Mesenchymal stem cell (in vitro differentiated cells and primary cell): ENCODE measurements around the gene TSPAN7.

Experiments
- DNase-seq: peaks from one replicate; pipeline ENCODE4 v3.0.0-alpha.2; 2013
- H2AFZ ChIP-seq: one replicate; pipeline ENCODE4 v1.6.1; 2013; ENCODE audit warnings: low read depth, mild to moderate bottlenecking, control low read depth, inconsistent platforms, low read length, moderate library complexity
- H2AK5ac ChIP-seq: 2 replicates; pipeline ENCODE4 v1.6.1; 2013; ENCODE audit warnings: low read length, moderate library complexity, mild to moderate bottlenecking, inconsistent platforms; ENCODE audit not compliant: severe bottlenecking
- H2BK120ac ChIP-seq: one replicate; pipeline ENCODE4 v1.6.1; 2013; ENCODE audit warnings: low read depth, mild to moderate bottlenecking, inconsistent platforms, low read length, moderate library complexity
- H2BK12ac ChIP-seq, 2 experiments: one replicate each; pipeline ENCODE4 v1.6.1; 2013; ENCODE audit warnings: inconsistent platforms in 2 of 2, low read length in 2 of 2, mild to moderate bottlenecking in 2 of 2, moderate library complexity in 2 of 2, control low read depth in 1 of 2
- H2BK15ac ChIP-seq: one replicate; pipeline ENCODE4 v1.6.1; 2013; ENCODE audit warnings: mild to moderate bottlenecking, low read depth, inconsistent platforms; ENCODE audit not compliant: poor library complexity, severe bottlenecking
- H2BK5ac ChIP-seq: 2 replicates; pipeline ENCODE4 v1.6.1; 2013; ENCODE audit warnings: low read depth, mild to moderate bottlenecking, low read length, control low read depth, inconsistent platforms; ENCODE audit not compliant: poor library complexity, severe bottlenecking
- H3K14ac ChIP-seq, 2 experiments: one replicate each; pipeline ENCODE4 v1.6.1; 2013; ENCODE audit warnings: inconsistent platforms in 2 of 2, low read length in 2 of 2, control low read depth in 1 of 2, mild to moderate bottlenecking in 1 of 2, moderate library complexity in 1 of 2
- H3K18ac ChIP-seq, 2 experiments: one replicate each; pipeline ENCODE4 v1.6.1; 2013; ENCODE audit warnings: inconsistent platforms in 2 of 2, low read length in 2 of 2, control low read depth in 1 of 2, low read depth in 1 of 2, mild to moderate bottlenecking in 1 of 2
- H3K23ac ChIP-seq, 2 experiments: one replicate each; pipeline ENCODE4 v1.6.1; 2013; ENCODE audit warnings: inconsistent platforms in 2 of 2, low read length in 2 of 2, mild to moderate bottlenecking in 2 of 2, moderate library complexity in 2 of 2, control low read depth in 1 of 2
- H3K27ac ChIP-seq: 2 replicates; pipeline ENCODE4 v1.5.1; 2013; ENCODE audit warnings: mild to moderate bottlenecking, moderate library complexity, low read length, control low read depth, inconsistent platforms; ENCODE audit not compliant: poor library complexity, severe bottlenecking
- H3K27me3 ChIP-seq, 2 experiments: 2 replicates each; pipeline versions ENCODE4 v1.6.1 to v1.7.0; 2013; ENCODE audit warnings: low read length in 2 of 2, mild to moderate bottlenecking in 2 of 2, moderate library complexity in 2 of 2, control low read depth in 1 of 2, inconsistent platforms in 1 of 2; ENCODE audit not compliant: control insufficient read depth in 1 of 2, insufficient read depth in 1 of 2
- H3K36me3 ChIP-seq, 2 experiments: 2 replicates each; pipeline versions ENCODE4 v1.6.1 to v1.7.0; 2013; ENCODE audit warnings: low read length in 2 of 2, control low read depth in 1 of 2, inconsistent platforms in 1 of 2, low read depth in 1 of 2, mild to moderate bottlenecking in 1 of 2; ENCODE audit not compliant: insufficient read depth in 2 of 2, control insufficient read depth in 1 of 2
- H3K4ac ChIP-seq, 2 experiments: one replicate each; pipeline ENCODE4 v1.6.1; 2013; ENCODE audit warnings: inconsistent platforms in 2 of 2, low read length in 2 of 2, mild to moderate bottlenecking in 2 of 2, moderate library complexity in 2 of 2, control low read depth in 1 of 2, low read depth in 1 of 2
- H3K4me1 ChIP-seq: 2 replicates; pipeline ENCODE4 v1.6.1; 2013; ENCODE audit warnings: low read depth, low read length, control low read depth; ENCODE audit not compliant: control insufficient read depth, insufficient read depth
- H3K4me2 ChIP-seq: 2 replicates; pipeline ENCODE4 v1.6.1; 2013; ENCODE audit warnings: low read length, mild to moderate bottlenecking, inconsistent platforms; ENCODE audit not compliant: poor library complexity, severe bottlenecking
- H3K4me3 ChIP-seq, 2 experiments: 2 replicates each; pipeline versions ENCODE4 v1.5.1 to v1.7.0; 2013; ENCODE audit warnings: low read length in 2 of 2, mild to moderate bottlenecking in 2 of 2, control low read depth in 1 of 2, low read depth in 1 of 2; ENCODE audit not compliant: insufficient read depth in 1 of 2
- H3K79me1 ChIP-seq: replicated peaks from 2 replicates; pipeline ENCODE4 v1.6.1; 2013; ENCODE audit warnings: mild to moderate bottlenecking, control low read depth, low read length, inconsistent platforms; ENCODE audit not compliant: poor library complexity, severe bottlenecking
- H3K9ac ChIP-seq: 2 replicates; pipeline ENCODE4 v1.7.0; 2013; ENCODE audit warnings: mild to moderate bottlenecking, low read length, moderate library complexity
- H3K9me3 ChIP-seq: 2 replicates; pipeline ENCODE4 v1.7.0; 2013; ENCODE audit warnings: mild to moderate bottlenecking, low read length; ENCODE audit not compliant: control insufficient read depth
- H4K8ac ChIP-seq: one replicate; pipeline ENCODE4 v1.6.1; 2013; ENCODE audit warnings: inconsistent platforms, mild to moderate bottlenecking, low read length, moderate library complexity
- H4K91ac ChIP-seq: one replicate; pipeline ENCODE4 v1.6.1; 2013; ENCODE audit warnings: mild to moderate bottlenecking, low read length, inconsistent platforms
- WGBS: methylation state at CpG from one replicate; pipeline ENCODE4 v1.1.7; 2013; ENCODE audit warnings: mixed read lengths; 5-methylcytosine and 5-hydroxymethylcytosine counted together

The TSPAN7 gene

GRCh38 chrX:38516196-38516774, 45.1 kb upstream of the TSPAN7 start:
- Histone ChIP-seq H3K4me1 (no peaks in the 10 kb centered on the region), H3K9ac (no peak overlapping the region), H3K23ac (no peak overlapping the region), H2BK120ac (no peak overlapping the region), H3K14ac (no peak overlapping the region), H3K27me3 (peaks cover 0 to 10% of the 10 kb centered on the region in 2 experiments), H2BK12ac (no peak overlapping the region), H2AK5ac (no peak overlapping the region), H3K18ac (no peak overlapping the region), H3K9me3 (no peaks in the 10 kb centered on the region), H3K4me2 (no peak overlapping the region), H3K27ac (no peak overlapping the region), H2BK5ac (no peak overlapping the region), H3K79me1 (no peaks in the 10 kb centered on the region), H3K4me3 (no peak overlapping the region), H3K4ac (no peak overlapping the region), H3K36me3 (no peaks in the 10 kb centered on the region), H4K91ac (no peak overlapping the region), H2BK15ac (no peak overlapping the region), H2AFZ (no peak overlapping the region), H4K8ac (no peak overlapping the region)
- no peak for DNase-seq
- WGBS = no CpG with 5 or more reads among the region's 2 CpGs

GRCh38 chrX:38519651-38520050, 41.7 kb upstream of the TSPAN7 start:
- Histone ChIP-seq H3K18ac (no peak overlapping the region), H2BK12ac (no peak overlapping the region)
- 98% methylated on average over 3 of the region's 6 CpGs for WGBS

GRCh38 chrX:38538134-38538533, 23.2 kb upstream of the TSPAN7 start:
- Histone ChIP-seq H3K9ac (no peak overlapping the region), H2AK5ac (no peak overlapping the region), H3K18ac (no peak overlapping the region), H2BK15ac (no peak overlapping the region), H4K8ac (no peak overlapping the region), H3K27me3 (peaks cover 0 to 6% of the 10 kb centered on the region in 2 experiments), H3K4ac (no peak overlapping the region), H3K9me3 (peaks cover 15% of the 10 kb centered on the region), H3K27ac (peak overlapping the region; percentile 23), H2BK5ac (no peak overlapping the region), H3K14ac (no peak overlapping the region), H2BK12ac (no peak overlapping the region), H3K79me1 (no peaks in the 10 kb centered on the region), H3K4me1 (no peaks in the 10 kb centered on the region), H3K36me3 (no peaks in the 10 kb centered on the region), H4K91ac (no peak overlapping the region), H2AFZ (no peak overlapping the region), H2BK120ac (no peak overlapping the region), H3K4me2 (no peak overlapping the region), H3K23ac (no peak overlapping the region), H3K4me3 (no peak overlapping the region)
- no peak for DNase-seq
- WGBS = no CpG with 5 or more reads among the region's 2 CpGs

More at GRCh38 chrX:38519651-38520050, 41.7 kb upstream of the TSPAN7 start:
- H3K23ac ChIP-seq = no peak overlapping the region
- no peak for DNase-seq
- no peak overlapping the region for H3K9ac ChIP-seq
- no peak overlapping the region for H2BK5ac ChIP-seq
- H3K79me1 ChIP-seq = no peaks in the 10 kb centered on the region
- no peak overlapping the region for H2BK120ac ChIP-seq
- no peaks in the 10 kb centered on the region for H3K9me3 ChIP-seq
- no peak overlapping the region for H2BK15ac ChIP-seq
- H4K8ac ChIP-seq = no peak overlapping the region
- peaks cover 0 to 4% of the 10 kb centered on the region in 2 experiments for H3K27me3 ChIP-seq
- H2AFZ ChIP-seq = no peak overlapping the region
- H3K4ac ChIP-seq = no peak overlapping the region
- no peak overlapping the region for H2AK5ac ChIP-seq
- H4K91ac ChIP-seq = no peak overlapping the region
- no peak overlapping the region for H3K4me3 ChIP-seq
- H3K4me2 ChIP-seq = no peak overlapping the region
- no peak overlapping the region for H3K27ac ChIP-seq
- H3K4me1 ChIP-seq = no peaks in the 10 kb centered on the region
- H3K36me3 ChIP-seq = no peaks in the 10 kb centered on the region
- no peak overlapping the region for H3K14ac ChIP-seq

- DNase-seq = no peak
- no peak overlapping the region for H4K91ac ChIP-seq
- H2BK5ac ChIP-seq = no peak overlapping the region
- H2BK12ac ChIP-seq = no peak overlapping the region
- peaks cover 12% of the 10 kb centered on the region for H3K9me3 ChIP-seq
- peaks cover 0 to 6% of the 10 kb centered on the region in 2 experiments for H3K27me3 ChIP-seq
- WGBS = 83% methylated on average over 1 of the region's 1 CpG
- H2BK120ac ChIP-seq = no peak overlapping the region
- H3K9ac ChIP-seq = no peak overlapping the region
- no peaks in the 10 kb centered on the region for H3K79me1 ChIP-seq
- no peak overlapping the region for H4K8ac ChIP-seq
- no peak overlapping the region for H3K23ac ChIP-seq
- H3K14ac ChIP-seq = no peak overlapping the region
- H3K27ac ChIP-seq = no peak overlapping the region
- H3K4me2 ChIP-seq = no peak overlapping the region
- H3K18ac ChIP-seq = no peak overlapping the region
- H2AFZ ChIP-seq = no peak overlapping the region
- H3K4ac ChIP-seq = no peak overlapping the region
- H3K36me3 ChIP-seq = no peaks in the 10 kb centered on the region
- no peak overlapping the region for H3K4me3 ChIP-seq
- H2BK15ac ChIP-seq = no peak overlapping the region
- no peak overlapping the region for H2AK5ac ChIP-seq
- no peaks in the 10 kb centered on the region for H3K4me1 ChIP-seq
These were observed 21.6 kb upstream of the TSPAN7 start for GRCh38 chrX:38539748-38540147.
